H1 (cell line): Measurements from ENCODE around the gene TNFAIP8. TPM values are rescaled to one million over a fixed set of nuclear protein-coding genes. Genes with fewer than 3 reads are reported as not detected.

Experiments
- CTCF ChIA-PET: fragments of 300-600 bp; sonication (Branson Sonifier 250); formaldehyde crosslinking; loops from one replicate; lab custom pipeline; 2021; ENCODE audit not compliant: partially characterized antibody; lab: Charles Lee
- POLR2A ChIA-PET: fragments of 300-600 bp; sonication (Branson Sonifier 250); formaldehyde crosslinking; loops from one replicate; lab custom pipeline; 2021; ENCODE audit warnings: inconsistent platforms; ENCODE audit not compliant: partially characterized antibody; lab: Charles Lee
- DNase-seq, 2 experiments: peaks; one replicate each; pipeline versions ENCODE4 v3.0.0 to v3.0.0-alpha.2; 2010 to 2022; ENCODE audit warnings: low spot score in 2 of 2, low read depth in 1 of 2, mixed read lengths in 1 of 2
- FAIRE-seq: peaks from 2 replicates; lab custom pipeline; 2011; peaks lifted over from hg19 to GRCh38; lab: Jason Lieb, UNC
- H2AFZ ChIP-seq: 2 replicates; pipeline ENCODE4 v1.8.1; 2012; ENCODE audit warnings: low read length, inconsistent platforms
- H2AK5ac ChIP-seq: 2 replicates; pipeline ENCODE4 v1.6.1; 2013; ENCODE audit warnings: low read depth, low read length
- H2BK120ac ChIP-seq: replicated peaks from 2 replicates; pipeline ENCODE3; 2013; ENCODE audit warnings: low read depth, low read length, inconsistent platforms
- H2BK12ac ChIP-seq: 2 replicates; pipeline ENCODE4 v1.6.1; 2013; ENCODE audit warnings: low read depth, low read length
- H2BK15ac ChIP-seq: 2 replicates; pipeline ENCODE4 v1.6.1; 2013; ENCODE audit warnings: low read length
- H2BK20ac ChIP-seq: 2 replicates; pipeline ENCODE4 v1.6.1; 2013; ENCODE audit warnings: low read length
- H2BK5ac ChIP-seq: 2 replicates; pipeline ENCODE4 v1.6.1; 2013; ENCODE audit warnings: low read depth, low read length
- H3K14ac ChIP-seq: 2 replicates; pipeline ENCODE4 v1.6.1; 2013; ENCODE audit warnings: inconsistent platforms; ENCODE audit not compliant: insufficient read length
- H3K18ac ChIP-seq: 2 replicates; pipeline ENCODE4 v1.6.1; 2013; ENCODE audit warnings: low read length; ENCODE audit errors: extremely low read depth
- H3K23ac ChIP-seq: 2 replicates; pipeline ENCODE4 v1.6.1; 2013; ENCODE audit warnings: inconsistent platforms; ENCODE audit not compliant: insufficient read length
- H3K23me2 ChIP-seq: 2 replicates; pipeline ENCODE4 v1.6.1; 2013; ENCODE audit warnings: low read depth, low read length
- H3K27ac ChIP-seq: 2 replicates; pipeline ENCODE4 v1.6.1; 2011; ENCODE audit warnings: low read depth, low read length, inconsistent platforms
- H3K27me3 ChIP-seq, 4 experiments: replicated peaks in 1 of 4; 1 replicate in 1 of 4; 2 replicates in 3 of 4; pipeline versions ENCODE4 v1.6.1 to v1.8.1; 2011 to 2013; ENCODE audit warnings: low read length in 3 of 4, mild to moderate bottlenecking in 3 of 4, inconsistent platforms in 2 of 4, mixed read lengths in 2 of 4, moderate library complexity in 1 of 4; ENCODE audit not compliant: control insufficient read depth in 3 of 4, insufficient read depth in 3 of 4; ENCODE audit errors: extremely low read depth in 1 of 4
- H3K36me3 ChIP-seq, 4 experiments: 2 replicates each; pipeline versions ENCODE4 v1.6.1 to v1.8.1; 2011 to 2013; ENCODE audit warnings: mild to moderate bottlenecking in 4 of 4, low read length in 3 of 4, moderate library complexity in 2 of 4, control low read depth in 1 of 4, inconsistent platforms in 1 of 4; ENCODE audit not compliant: insufficient read depth in 4 of 4, control insufficient read depth in 2 of 4
- H3K4ac ChIP-seq: replicated peaks from 2 replicates; pipeline ENCODE3; 2013; ENCODE audit warnings: low read length, low read depth, mixed read lengths, inconsistent platforms; ENCODE audit not compliant: insufficient read length
- H3K4me1 ChIP-seq, 4 experiments: replicated peaks in 1 of 4; 1 replicate in 1 of 4; 2 replicates in 3 of 4; pipeline versions ENCODE4 v1.6.1 to v1.8.1; 2011 to 2013; ENCODE audit warnings: low read length in 3 of 4, inconsistent platforms in 2 of 4, mixed read lengths in 1 of 4; ENCODE audit not compliant: insufficient read depth in 4 of 4, control insufficient read depth in 3 of 4
- H3K4me2 ChIP-seq, 2 experiments: 2 replicates each; pipeline versions ENCODE4 v1.6.1 to v1.8.1; 2011 to 2013; ENCODE audit warnings: low read depth in 2 of 2, low read length in 2 of 2, control low read depth in 1 of 2, inconsistent platforms in 1 of 2, mild to moderate bottlenecking in 1 of 2; ENCODE audit not compliant: insufficient read depth in 1 of 2
- H3K4me3 ChIP-seq, 4 experiments: fragments of 200-600, 300-600 bp in 1 of 4; sonication (generic), shearing (Covaris generic), sonication (Bioruptor Twin) in 1 of 4; 2 replicates each; pipeline versions ENCODE4 v1.5.1 to v1.8.1; 2011 to 2016; ENCODE audit warnings: low read length in 4 of 4, low read depth in 3 of 4, control low read depth in 2 of 4, inconsistent platforms in 2 of 4, mild to moderate bottlenecking in 2 of 4, mixed read lengths in 1 of 4, moderate library complexity in 1 of 4; ENCODE audit not compliant: insufficient read depth in 2 of 4; ENCODE audit errors: extremely low read depth in 1 of 4
- H3K56ac ChIP-seq: replicated peaks from 2 replicates; pipeline ENCODE3; 2013; ENCODE audit warnings: low read depth, mild to moderate bottlenecking, mixed read lengths, low read length, inconsistent platforms; ENCODE audit not compliant: insufficient read length
- H3K79me1 ChIP-seq: 2 replicates; pipeline ENCODE4 v1.6.1; 2013; ENCODE audit warnings: low read depth, low read length, control low read depth
- H3K79me2 ChIP-seq, 2 experiments: 2 replicates each; pipeline versions ENCODE4 v1.6.1 to v1.8.1; 2012 to 2013; ENCODE audit warnings: low read length in 2 of 2, mild to moderate bottlenecking in 2 of 2, inconsistent platforms in 1 of 2; ENCODE audit not compliant: insufficient read depth in 2 of 2, control insufficient read depth in 1 of 2
- H3K9ac ChIP-seq, 4 experiments: replicated peaks in 1 of 4; 1 replicate in 1 of 4; 2 replicates in 3 of 4; pipeline versions ENCODE4 v1.6.1 to v1.8.1; 2011 to 2013; ENCODE audit warnings: low read depth in 3 of 4, low read length in 3 of 4, control low read depth in 2 of 4, mild to moderate bottlenecking in 2 of 4, moderate library complexity in 2 of 4, inconsistent platforms in 1 of 4; ENCODE audit errors: extremely low read depth in 1 of 4
- H3K9me3 ChIP-seq, 2 experiments: 2 replicates each; pipeline versions ENCODE4 v1.6.1 to v1.8.1; 2012 to 2013; ENCODE audit warnings: mild to moderate bottlenecking in 2 of 2, moderate library complexity in 2 of 2, control low read depth in 1 of 2, inconsistent platforms in 1 of 2, low read depth in 1 of 2, low read length in 1 of 2, mixed read lengths in 1 of 2; ENCODE audit not compliant: insufficient read depth in 2 of 2
- H4K20me1 ChIP-seq, 2 experiments: replicated peaks in 1 of 2; 2 replicates each; pipeline versions ENCODE3 to v1.8.1; 2011 to 2013; ENCODE audit warnings: inconsistent platforms in 2 of 2, low read length in 2 of 2, mild to moderate bottlenecking in 1 of 2; ENCODE audit not compliant: insufficient read depth in 2 of 2, control insufficient read depth in 1 of 2
- H4K5ac ChIP-seq: 2 replicates; pipeline ENCODE4 v1.6.1; 2013; ENCODE audit warnings: low read length, low read depth, mixed read lengths, inconsistent platforms; ENCODE audit not compliant: insufficient read length
- H4K8ac ChIP-seq: 2 replicates; pipeline ENCODE4 v1.8.0; 2013; ENCODE audit warnings: mild to moderate bottlenecking, moderate library complexity, low read length, inconsistent platforms; ENCODE audit not compliant: insufficient read depth; ENCODE audit errors: extremely low read depth
- H4K91ac ChIP-seq: replicated peaks from 2 replicates; pipeline ENCODE3; 2013; ENCODE audit warnings: low read length, mixed read lengths, inconsistent platforms; ENCODE audit not compliant: insufficient read length
- ATF2 ChIP-seq: IDR thresholded peaks from 2 replicates; pipeline ENCODE4 v1.6.1; 2012; ENCODE audit warnings: low read length, inconsistent platforms
- EGR1 ChIP-seq: IDR thresholded peaks from 2 replicates; pipeline ENCODE4 v1.6.1; 2011; ENCODE audit warnings: low read depth, low read length, borderline replicate concordance
- KDM1A ChIP-seq: fragments of 200-600, 300-600 bp; sonication (generic); IDR thresholded peaks from 2 replicates; pipeline ENCODE4 v1.7.1; 2016; ENCODE audit warnings: mild to moderate bottlenecking, low read length, borderline replicate concordance
- MAX ChIP-seq: IDR thresholded peaks from 2 replicates; pipeline ENCODE4 v1.6.1; 2012; ENCODE audit warnings: inconsistent platforms
- SP2 ChIP-seq: IDR thresholded peaks from 2 replicates; pipeline ENCODE4 v1.6.1; 2012; ENCODE audit warnings: mild to moderate bottlenecking, low read length, inconsistent platforms
- TAF7 ChIP-seq: optimal IDR thresholded peaks from 2 replicates; pipeline ENCODE3; 2011; ENCODE audit warnings: low read depth, mild to moderate bottlenecking, inconsistent platforms, low read length, moderate library complexity, borderline replicate concordance
- USF2 ChIP-seq: IDR thresholded peaks from 2 replicates; pipeline ENCODE4 v1.6.1; 2011; ENCODE audit warnings: low read length, improper control_type of control experiment
- WGBS, 2 experiments: shearing (Covaris generic) in 1 of 2; methylation state at CpG; one replicate each; pipeline versions ENCODE4 v1.1.6 to v1.1.7; 2013 to 2015; ENCODE audit warnings: low lambda C conversion rate in 2 of 2, mixed read lengths in 2 of 2, inconsistent platforms in 1 of 2, low coverage in 1 of 2, missing lambda C conversion rate in 1 of 2; ENCODE audit not compliant: insufficient replicate concordance in 2 of 2, insufficient coverage in 1 of 2, insufficient read length in 1 of 2; ENCODE audit errors: extremely low coverage in 1 of 2, missing lambda C conversion rate in 1 of 2; 5-methylcytosine and 5-hydroxymethylcytosine counted together
- polyA plus RNA-seq, 7 experiments: library from polyadenylated mRNA; depleted of rRNA in 3 of 7; stranded (reverse) in 5 of 7; unstranded in 2 of 7; fragments of >200 nt in 5 of 7; fragments of 200-250 nt in 2 of 7; gene quantifications; 1 replicate in 5 of 7; 2 replicates in 1 of 7; 4 replicates in 1 of 7; pipeline versions ENCODE4 v1.2.1 to v1.2.3, GENCODE V29; 2011 to 2013; ENCODE audit warnings: missing spikeins in 2 of 7, mixed read lengths in 2 of 7
- total RNA-seq: library from RNA; stranded (reverse); fragmentation: NEBNext Ultra II Directional; extraction: Animal tissue kit (Norgen Biotek cat#: 25700); gene quantifications from 2 replicates; pipeline ENCODE4 v1.2.1, GENCODE V29; 2021

TNFAIP8 gene
- total and polyA plus RNA-seq, 2 of the 8 experiments (the other 6 are each of a cell fraction or from before 2014, with no cell fraction given) = 12.4 to 19.3 TPM

- ChIA-PET CTCF (interaction anchor here (0.5 to 0.8 kb wide), 2 partner anchors 9 to 399 kb away, joined by 3 read pairs; no protein-coding TSS in a partner anchor), POLR2A (no interaction called here)
- no peak overlapping the region for H2AFZ ChIP-seq
- H3K23me2 ChIP-seq = no peaks in the 10 kb centered on the region
- H4K20me1 ChIP-seq = no peaks in the 10 kb centered on the region
- no peak overlapping the region for H3K4me2 ChIP-seq
- H3K36me3 ChIP-seq = no peaks in the 10 kb centered on the region
- no peak overlapping the region for H4K8ac ChIP-seq
- no peak overlapping the region for H3K23ac ChIP-seq
- no peak overlapping the region for H2BK20ac ChIP-seq
- H3K79me1 ChIP-seq = no peaks in the 10 kb centered on the region
- no peaks in the 10 kb centered on the region for H3K79me2 ChIP-seq
- no peak for FAIRE-seq
- no peak overlapping the region for H3K9ac ChIP-seq
- H3K4me1 ChIP-seq = peaks cover 0 to 3% (median 1%) of the 10 kb centered on the region in 4 experiments; a peak in 2 of 7 replicates
- 84% methylated on average over 3 of the region's 3 CpGs; no CpG with 5 or more reads in 1 of the 2 experiments for WGBS, 2 experiments
- no peaks in the 10 kb centered on the region for H3K9me3 ChIP-seq
- no peak overlapping the region for H3K14ac ChIP-seq
- H3K27ac ChIP-seq = no peak overlapping the region
- no peak overlapping the region for H4K91ac ChIP-seq
- H2BK15ac ChIP-seq = no peak overlapping the region
- H2BK120ac ChIP-seq = no peak overlapping the region
- H3K4ac ChIP-seq = no peak overlapping the region
- DNase-seq = no peak
- H3K4me3 ChIP-seq = no peak overlapping the region
- H3K56ac ChIP-seq = no peak overlapping the region
- H3K18ac ChIP-seq = no peak overlapping the region
- no peak overlapping the region for H2AK5ac ChIP-seq
- TF ChIP-seq MAX (no peak), SP2 (no peak), ATF2 (no peak), USF2 (no peak), TAF7 (no peak), KDM1A (no peak), EGR1 (no peak)
- no peak overlapping the region for H2BK5ac ChIP-seq
- no peak overlapping the region for H4K5ac ChIP-seq
- no peak overlapping the region for H2BK12ac ChIP-seq
- no peaks in the 10 kb centered on the region for H3K27me3 ChIP-seq
Observed at GRCh38 chr5:119420169-119420568, 64.3 kb downstream of the TNFAIP8 start.
